Prostate gland (tissue), 2 donors: Measurements from ENCODE around the gene ZNF280B. TPM values are rescaled to one million over a fixed set of nuclear protein-coding genes. Genes with fewer than 3 reads are reported as not detected.
"Not testable (repeated sequence)": the region's sequence is repeated elsewhere in the genome, so short reads cannot be mapped to it uniquely, and the experiment has no call there.

Source experiments
- DNase-seq: peaks from one replicate; pipeline ENCODE4 v3.0.0-alpha.2; 2019; ENCODE audit warnings: low spot score
- H3K27ac ChIP-seq, 2 donors: fragments of 200-600 bp; sonication (generic); 2 replicates each; pipeline ENCODE4 v1.5.1; 2017 to 2019
- H3K27me3 ChIP-seq: fragments of 200-600 bp; sonication (generic); replicated peaks from 2 replicates; pipeline ENCODE4 v1.5.1; 2019; ENCODE audit not compliant: insufficient read depth
- H3K36me3 ChIP-seq, 2 donors: fragments of 200-600 bp; sonication (generic); 1 replicate in 1 of 2; 2 replicates in 1 of 2; pipeline versions ENCODE4 v1.5.1 to v1.8.1; 2017 to 2019
- H3K4me1 ChIP-seq: fragments of 200-600 bp; sonication (generic); replicated peaks from 2 replicates; pipeline ENCODE4 v1.5.1; 2019
- H3K4me3 ChIP-seq, 2 donors: fragments of 200-600 bp; sonication (generic); 2 replicates each; pipeline ENCODE4 v1.5.1; 2017 to 2019
- H3K9me3 ChIP-seq: fragments of 200-600 bp; sonication (generic); 2 replicates; pipeline ENCODE4 v1.5.1; 2017
- CTCF ChIP-seq, 4 experiments: fragments of 200-600 bp in 2 of 4; fragments of 450-650 bp in 2 of 4; sonication (generic) in 2 of 4; IDR thresholded peaks; 1 replicate in 3 of 4; 2 replicates in 1 of 4; pipeline ENCODE4 v1.5.1; 2016 to 2019; ENCODE audit warnings: antibody characterized with exemption in 4 of 4, mild to moderate bottlenecking in 2 of 4, moderate library complexity in 2 of 4
- POLR2A ChIP-seq: fragments of 450-650 bp; IDR thresholded peaks from one replicate; pipeline ENCODE4 v1.6.1; 2016; ENCODE audit warnings: antibody characterized with exemption, mild to moderate bottlenecking
- POLR2AphosphoS5 ChIP-seq: sonication (generic); formaldehyde crosslinking; IDR thresholded peaks from one replicate; pipeline ENCODE4 v1.6.1; 2017; ENCODE audit warnings: antibody characterized with exemption
- WGBS: methylation state at CpG from one replicate; pipeline ENCODE4 v1.1.5; 2018; 5-methylcytosine and 5-hydroxymethylcytosine counted together
- intact Hi-C: fragments of 100-400 bp; cut with DNase I; formaldehyde crosslinking; loops from one replicate; pipeline ENCODE4 v1.14.2; 2022
- total RNA-seq, 2 donors: library from RNA; depleted of rRNA; stranded (reverse); fragments of >200 nt; gene quantifications; one replicate each; pipeline ENCODE4 v1.1.0, GENCODE V29; 2016

The ZNF280B gene
- total RNA-seq, 2 donors from 2014 or later, result 0.50 to 33.9 TPM

DNA sequence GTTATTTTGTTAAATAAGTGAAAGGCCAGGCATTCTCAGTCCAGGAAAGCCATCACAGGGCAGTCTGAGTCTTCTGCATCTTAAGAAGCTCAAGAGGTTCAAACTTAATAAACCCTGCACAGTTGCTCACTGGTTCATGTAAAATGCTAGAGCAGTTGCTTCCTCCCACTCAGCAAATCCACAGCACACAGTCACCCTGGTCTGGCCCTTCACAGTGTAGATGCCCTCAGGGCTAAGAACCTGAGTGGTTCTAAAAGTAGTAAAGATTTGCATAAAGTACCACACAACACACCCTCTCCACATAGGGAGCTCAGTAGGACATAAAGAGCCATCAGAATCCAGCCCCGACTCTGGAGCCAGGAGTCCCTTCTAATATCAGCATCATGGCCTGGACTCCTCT is 58.7 kb downstream of the ZNF280B start:
- DNase-seq, result no peak
- Histone ChIP-seq H3K27ac (no peak overlapping the region), H3K4me1 (no peaks in the 10 kb centered on the region), H3K27me3 (no peaks in the 10 kb centered on the region), H3K9me3 (no peaks in the 10 kb centered on the region), H3K4me3 (no peak overlapping the region), H3K36me3 (no peaks in the 10 kb centered on the region)
- intact Hi-C loops, result no loop called here
- TF ChIP-seq POLR2A, result no peak
- no peak for TF ChIP-seq POLR2AphosphoS5
- TF ChIP-seq CTCF (IDR thresholded peaks at IDR 0.05), result no peak
- 95% methylated on average over 1 of the region's 1 CpG for WGBS

- intact Hi-C loops, result no loop called here
- no peaks in the 10 kb centered on the region for H3K36me3 ChIP-seq
Observed at GRCh38 chr22:22446517-22446916, 62.0 kb downstream of the ZNF280B start.

DNA sequence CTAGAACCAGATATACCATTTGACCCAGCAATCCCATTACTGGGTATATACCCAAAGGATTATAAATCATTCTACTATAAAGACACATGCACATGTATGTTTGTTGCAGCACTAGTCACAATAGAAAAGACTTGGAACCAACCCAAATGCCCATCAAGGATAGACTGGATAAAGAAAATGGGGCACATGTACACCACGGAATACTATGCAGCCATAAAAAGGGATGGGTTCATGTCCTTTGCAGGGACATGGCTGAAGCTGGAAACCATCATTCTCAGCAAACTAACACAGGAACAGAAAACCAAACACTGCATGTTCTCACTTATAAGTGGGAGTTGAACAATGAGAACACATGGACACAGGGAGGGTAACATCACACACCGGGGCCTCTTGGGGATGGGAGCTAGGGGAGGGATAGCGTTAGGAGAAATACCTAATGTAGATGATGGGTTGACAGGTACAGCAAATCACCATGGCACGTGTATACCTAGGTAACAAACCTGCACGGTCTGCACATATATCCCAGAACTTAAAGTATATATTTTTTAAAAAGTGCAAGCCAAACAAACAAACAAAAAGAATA is 64.4 kb downstream of the ZNF280B start:
- H3K27me3 ChIP-seq, H3K27ac ChIP-seq, DNase-seq, H3K4me1 ChIP-seq, H3K4me3 ChIP-seq, intact Hi-C loops, H3K36me3 ChIP-seq, H3K9me3 ChIP-seq: not testable (repeated sequence)
- WGBS, result 83% methylated on average over 5 of the region's 5 CpGs

More at GRCh38 chr22:22446517-22446916, 62.0 kb downstream of the ZNF280B start:
- Histone ChIP-seq H3K4me1 (no peaks in the 10 kb centered on the region), H3K9me3 (no peaks in the 10 kb centered on the region), H3K27me3 (no peaks in the 10 kb centered on the region), H3K27ac (no peak overlapping the region), H3K4me3 (no peak overlapping the region)
- no peak for DNase-seq
- WGBS, result 17% methylated on average over 2 of the region's 2 CpGs
- TF ChIP-seq POLR2A (no peak), POLR2AphosphoS5 (no peak), CTCF (IDR thresholded peaks at IDR 0.05) (no peak)

- H3K9me3 ChIP-seq, result no peaks in the 10 kb centered on the region
- H3K36me3 ChIP-seq, result no peaks in the 10 kb centered on the region
- H3K27me3 ChIP-seq, result no peaks in the 10 kb centered on the region
- no peaks in the 10 kb centered on the region for H3K4me1 ChIP-seq
- WGBS, result 84% methylated on average over 7 of the region's 7 CpGs
- intact Hi-C loops, result no loop called here
- TF ChIP-seq CTCF (IDR thresholded peaks at IDR 0.05) (no peak), POLR2AphosphoS5 (no peak), POLR2A (no peak)
- no peak for DNase-seq
- H3K4me3 ChIP-seq, result no peak overlapping the region
- H3K27ac ChIP-seq, result no peak overlapping the region
Observed at GRCh38 chr22:22442928-22443709, 65.4 kb downstream of the ZNF280B start.

DNA sequence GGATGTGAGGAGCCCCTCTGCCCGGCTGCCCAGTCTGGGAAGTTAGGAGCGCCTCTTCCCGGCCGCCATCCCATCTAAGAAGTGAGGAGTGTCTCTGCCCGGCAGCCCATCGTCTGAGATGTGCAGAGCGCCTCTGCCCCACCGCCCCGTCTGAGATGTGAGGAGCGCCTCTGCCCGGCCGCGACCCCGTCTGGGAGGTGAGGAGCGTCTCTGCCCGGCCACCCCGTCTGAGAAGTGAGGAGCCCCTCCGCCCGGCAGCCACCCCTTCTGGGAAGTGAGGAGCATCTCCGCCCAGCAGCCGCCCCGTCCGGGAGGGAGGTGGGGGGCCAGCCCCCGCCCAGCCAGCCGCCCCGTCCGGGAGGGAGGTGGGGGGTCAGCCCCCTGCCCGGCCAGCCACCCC is 66.9 kb downstream of the ZNF280B start:
- H3K4me1 ChIP-seq, H3K36me3 ChIP-seq, H3K27ac ChIP-seq, H3K4me3 ChIP-seq, H3K9me3 ChIP-seq, H3K27me3 ChIP-seq, DNase-seq, intact Hi-C loops: not testable (repeated sequence)
- 100% methylated on average over 3 of the region's 28 CpGs for WGBS

DNA sequence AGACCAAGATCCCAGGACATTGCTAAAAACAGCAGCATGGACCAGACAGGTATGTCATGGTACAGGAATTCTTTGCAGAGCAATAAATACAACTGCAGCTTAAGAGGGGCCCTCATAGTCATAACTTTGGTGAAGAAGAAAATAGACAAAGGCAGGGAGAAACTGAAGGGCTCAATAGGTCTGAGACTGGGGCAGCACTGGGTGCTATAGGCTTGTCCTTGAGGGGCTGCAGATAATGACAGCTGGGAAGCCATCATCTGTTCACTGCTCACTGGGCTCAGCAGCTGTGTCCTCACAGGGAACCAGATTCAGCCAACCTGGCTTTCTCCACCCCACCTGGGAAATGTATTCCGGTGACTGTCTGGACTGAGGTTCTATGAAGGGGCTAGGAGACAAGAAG is 68.4 kb downstream of the ZNF280B start:
- DNase-seq, result no peak
- no peaks in the 10 kb centered on the region for H3K4me1 ChIP-seq
- TF ChIP-seq POLR2A (no peak), CTCF (IDR thresholded peaks at IDR 0.05) (no peak), POLR2AphosphoS5 (no peak)
- WGBS, result 92% methylated on average over 1 of the region's 1 CpG
- H3K36me3 ChIP-seq, result no peaks in the 10 kb centered on the region
- intact Hi-C loops, result no loop called here
- H3K9me3 ChIP-seq, result no peaks in the 10 kb centered on the region
- H3K27me3 ChIP-seq, result no peaks in the 10 kb centered on the region
- no peak overlapping the region for H3K4me3 ChIP-seq
- no peak overlapping the region for H3K27ac ChIP-seq
